ENCODE results near the gene KRT2. TPM values are rescaled to one million over a fixed set of nuclear protein-coding genes. Genes with fewer than 3 reads are reported as not detected.

The KRT2 gene
- total RNA-seq, 1 donor from 2014 or later: not detected

DNA sequence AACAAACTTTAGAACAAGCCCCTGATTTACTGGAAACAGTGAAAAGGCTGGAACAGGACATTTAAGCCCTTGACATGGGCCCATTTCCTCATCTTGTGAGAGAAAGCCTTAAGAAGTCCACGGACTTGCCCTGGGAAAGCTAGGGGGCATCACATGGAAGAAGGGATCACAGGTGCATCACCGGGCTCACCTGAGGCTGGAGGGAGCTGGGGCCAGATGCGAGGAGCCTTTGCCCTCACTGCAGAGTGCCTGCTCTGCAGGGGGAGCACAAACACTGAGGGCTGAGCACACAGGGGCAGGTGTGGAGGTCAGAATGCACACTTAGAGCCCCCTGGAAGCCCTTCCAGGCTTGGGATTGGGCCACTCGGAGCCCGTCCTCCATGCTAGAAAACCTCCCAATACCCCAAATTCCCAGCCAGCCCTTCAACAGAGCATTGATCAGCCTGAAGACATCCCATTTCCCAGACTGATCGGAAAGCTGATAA lies 33.4 kb upstream of the KRT2 start:
- Histone ChIP-seq H3K4me3 (no peak overlapping the region), H3K27me3 (ENCODE audit: low read depth) (peaks cover 90% of the 10 kb centered on the region), H3K27ac (replicated peaks) (no peak overlapping the region), H3K9me3 (replicated peaks) (no peaks in the 10 kb centered on the region), H3K4me1 (no peaks in the 10 kb centered on the region), H3K36me3 (no peaks in the 10 kb centered on the region)
- intact Hi-C loops (cut with micrococcal nuclease): no loop called here
- no peak for TF ChIP-seq CTCF (IDR thresholded peaks at IDR 0.05; ENCODE audit: borderline replicate concordance)
- DNase-seq: no peak

DNA sequence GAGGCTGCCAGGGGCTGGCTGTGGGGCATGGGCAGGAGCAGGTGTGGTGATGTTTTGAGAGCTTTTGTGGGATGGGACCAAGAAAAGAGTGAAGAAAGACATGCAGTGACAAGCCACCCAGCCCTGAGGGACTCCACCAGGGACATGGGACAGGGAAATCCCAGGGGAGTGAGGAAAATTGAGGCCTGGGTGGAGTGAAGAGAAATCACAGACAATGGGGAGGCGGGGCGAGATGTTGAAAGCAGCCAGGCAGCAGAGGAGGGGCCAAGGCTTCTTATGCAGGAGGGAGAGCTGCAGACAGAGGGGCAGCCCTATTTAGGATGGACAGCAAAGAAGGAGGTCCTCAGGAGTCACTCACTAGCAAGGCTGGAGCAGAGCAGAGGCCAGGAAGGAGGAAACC lies 32.4 kb upstream of the KRT2 start:
- Histone ChIP-seq H3K9me3 (replicated peaks) (no peaks in the 10 kb centered on the region), H3K36me3 (no peaks in the 10 kb centered on the region), H3K4me1 (no peaks in the 10 kb centered on the region), H3K4me3 (no peak overlapping the region), H3K27me3 (ENCODE audit: low read depth) (peaks cover 88% of the 10 kb centered on the region), H3K27ac (replicated peaks) (no peak overlapping the region)
- DNase-seq: no peak
- TF ChIP-seq CTCF (IDR thresholded peaks at IDR 0.05; ENCODE audit: borderline replicate concordance): no peak
- intact Hi-C loops (cut with micrococcal nuclease): no loop called here

GRCh38 chr12:52683575-52684300 lies 31.7 kb upstream of the KRT2 start:
- TF ChIP-seq CTCF (IDR thresholded peaks at IDR 0.05; ENCODE audit: borderline replicate concordance): no peak
- peaks cover 88% of the 10 kb centered on the region for H3K27me3 ChIP-seq (ENCODE audit: low read depth)
- no peak overlapping the region for H3K27ac ChIP-seq (replicated peaks)

DNA sequence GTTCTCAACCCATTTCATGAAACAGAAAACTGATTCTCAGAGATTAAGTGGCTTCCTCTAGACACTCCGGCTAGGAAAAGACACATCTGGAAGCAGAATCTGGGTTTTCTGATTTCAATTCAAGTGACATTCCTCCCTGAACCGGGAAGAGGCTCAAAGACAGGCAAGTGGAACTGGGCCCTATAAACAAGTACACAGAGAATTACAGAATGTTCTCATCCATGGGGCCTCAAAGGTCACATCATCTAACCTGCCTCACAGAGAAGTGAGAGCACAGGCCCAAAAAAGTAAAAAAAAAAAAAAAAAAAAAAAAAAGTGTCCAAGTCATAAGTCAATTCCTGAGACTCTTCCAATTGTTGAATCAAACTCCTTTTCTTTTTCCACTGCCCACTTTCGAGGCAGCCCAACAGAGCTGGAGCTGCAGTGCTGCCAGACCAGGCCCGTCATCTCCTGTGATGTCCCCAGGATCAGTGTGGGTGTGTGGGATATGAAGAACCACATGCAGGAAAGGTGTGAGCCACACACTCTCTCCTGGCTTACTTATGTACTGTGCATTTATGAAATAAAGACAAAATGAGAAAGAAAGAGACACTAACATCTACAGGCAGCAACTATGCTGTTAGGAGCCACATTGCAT lies 31.0 kb upstream of the KRT2 start:
- no peak overlapping the region for H3K4me3 ChIP-seq
- no peak overlapping the region for H3K27ac ChIP-seq (replicated peaks)
- no peak for TF ChIP-seq CTCF (IDR thresholded peaks at IDR 0.05; ENCODE audit: borderline replicate concordance)
- peaks cover 88% of the 10 kb centered on the region for H3K27me3 ChIP-seq (ENCODE audit: low read depth)
- DNase-seq: no peak
- no peaks in the 10 kb centered on the region for H3K4me1 ChIP-seq
- intact Hi-C loops (cut with micrococcal nuclease): no loop called here
- H3K9me3 ChIP-seq (replicated peaks): no peaks in the 10 kb centered on the region
- H3K36me3 ChIP-seq: no peaks in the 10 kb centered on the region

More at GRCh38 chr12:52683575-52684300, 31.7 kb upstream of the KRT2 start:
- no peaks in the 10 kb centered on the region for H3K9me3 ChIP-seq (replicated peaks)
- no peaks in the 10 kb centered on the region for H3K4me1 ChIP-seq
- no peak for DNase-seq
- intact Hi-C loops (cut with micrococcal nuclease): no loop called here
- H3K36me3 ChIP-seq: no peaks in the 10 kb centered on the region
- H3K4me3 ChIP-seq: no peak overlapping the region

DNA sequence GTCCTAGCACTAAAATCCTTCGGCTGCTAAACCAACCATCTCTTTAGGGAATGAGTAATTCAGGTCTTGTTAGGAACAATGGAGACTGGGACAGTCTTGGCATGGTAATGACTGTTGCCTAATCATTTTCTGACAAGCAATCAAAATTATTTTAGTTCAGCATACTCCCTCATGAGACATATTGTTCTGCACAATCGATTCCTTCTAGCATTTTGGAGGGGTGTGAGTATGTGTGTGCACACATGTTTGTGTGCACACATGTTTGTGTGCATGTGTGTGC lies 30.3 kb upstream of the KRT2 start:
- no peak overlapping the region for H3K4me3 ChIP-seq
- DNase-seq: no peak
- no peaks in the 10 kb centered on the region for H3K9me3 ChIP-seq (replicated peaks)
- no peak overlapping the region for H3K27ac ChIP-seq (replicated peaks)
- no peaks in the 10 kb centered on the region for H3K36me3 ChIP-seq
- intact Hi-C loops (cut with micrococcal nuclease): no loop called here
- no peaks in the 10 kb centered on the region for H3K4me1 ChIP-seq
- TF ChIP-seq CTCF (IDR thresholded peaks at IDR 0.05; ENCODE audit: borderline replicate concordance): no peak
- H3K27me3 ChIP-seq (ENCODE audit: low read depth): peaks cover 88% of the 10 kb centered on the region
